CD4-positive, alpha-beta T cell treated with Interleukin-12 subunit alpha and Interleukin-12 subunit beta, for 1 hour (primary cell): ENCODE data around the gene KIFAP3.
"Not testable (repeated sequence)": the region's sequence is repeated elsewhere in the genome, so short reads cannot be mapped to it uniquely, and the experiment has no call there.

Experiments
- DNase-seq: peaks from one replicate; pipeline ENCODE4 v3.0.0-alpha.2; 2020

Gene KIFAP3

GRCh38 chr1:169918220-169918619 lies 156.3 kb downstream of the KIFAP3 start:
- DNase-seq: not testable (repeated sequence)

GRCh38 chr1:169915150-169915549 lies 159.3 kb downstream of the KIFAP3 start:
- no peak for DNase-seq

- DNase-seq: no peak
Observed at GRCh38 chr1:169914531-169914930, 160.0 kb downstream of the KIFAP3 start.

- DNase-seq: no peak
Observed at GRCh38 chr1:169909499-169909898, 165.0 kb downstream of the KIFAP3 start.

- DNase-seq: no peak
Observed at GRCh38 chr1:169906938-169907337, 167.6 kb downstream of the KIFAP3 start.

- DNase-seq: no peak
Observed at GRCh38 chr1:169904834-169905233, 169.7 kb downstream of the KIFAP3 start.

- no peak for DNase-seq
Observed at GRCh38 chr1:169902751-169903150, 171.7 kb downstream of the KIFAP3 start.

GRCh38 chr1:169901115-169901514 lies 173.4 kb downstream of the KIFAP3 start:
- no peak for DNase-seq

- no peak for DNase-seq
Observed at GRCh38 chr1:169900571-169900970, 173.9 kb downstream of the KIFAP3 start.

GRCh38 chr1:169899519-169900217 lies 174.8 kb downstream of the KIFAP3 start:
- DNase-seq: no peak

GRCh38 chr1:169896013-169896412 lies 178.5 kb downstream of the KIFAP3 start:
- DNase-seq: no peak

- DNase-seq: no peak
Observed at GRCh38 chr1:169894424-169895145, 179.9 kb downstream of the KIFAP3 start.

GRCh38 chr1:169893645-169894423 lies 180.7 kb downstream of the KIFAP3 start, which contains the start of gene SCYL3:
Gene SCYL3 (minus strand): TSS chr1:169893896. CDS start chr1:169888840, 5,056 bp downstream.
- DNase-seq: peak; percentile 95

- DNase-seq: peak; percentile 14
Observed at GRCh38 chr1:169892927-169893644, 181.4 kb downstream of the KIFAP3 start.

- no peak for DNase-seq
Observed at GRCh38 chr1:169892176-169892926, 182.1 kb downstream of the KIFAP3 start.

GRCh38 chr1:169891539-169891885 lies 183.0 kb downstream of the KIFAP3 start:
- no peak for DNase-seq

- DNase-seq: peak; percentile 67
Observed at GRCh38 chr1:169890761-169891538, 183.5 kb downstream of the KIFAP3 start.

- DNase-seq: no peak
Observed at GRCh38 chr1:169889871-169890270, 184.6 kb downstream of the KIFAP3 start.

GRCh38 chr1:169886931-169887330 lies 187.6 kb downstream of the KIFAP3 start:
- DNase-seq: no peak

- DNase-seq: no peak
Observed at GRCh38 chr1:169886422-169886821, 188.1 kb downstream of the KIFAP3 start.

GRCh38 chr1:169885207-169885606 lies 189.3 kb downstream of the KIFAP3 start:
- no peak for DNase-seq
